GM20431 (cell line): ENCODE data around the gene C3orf52.
"Not testable (repeated sequence)": the region's sequence is repeated elsewhere in the genome, so short reads cannot be mapped to it uniquely, and the experiment has no call there.

Experiments
- in situ Hi-C: fragments of 300-500 bp; cut with MseI, MboI; formaldehyde crosslinking; loops from one replicate; pipeline ENCODE4 v1.15.0; 2020; ENCODE audit warnings: low sequenced_read_pairs; ENCODE audit not compliant: unreplicated experiment

C3orf52 gene

GRCh38 chr3:112086076-112086854, at the start of gene C3orf52:
Gene C3orf52, plus strand, starts transcription at chr3:112086389. Its CDS starts 19 bp downstream, at chr3:112086408.
- in situ Hi-C loops: no loop called here

GRCh38 chr3:112037194-112037593, 49.0 kb upstream of the C3orf52 start:
- in situ Hi-C loops: not testable (repeated sequence)

GRCh38 chr3:112038863-112039262, 47.3 kb upstream of the C3orf52 start:
- in situ Hi-C loops: no loop called here

- in situ Hi-C loops: no loop called here
Observed at GRCh38 chr3:112041321-112041720, 44.9 kb upstream of the C3orf52 start.

- in situ Hi-C loops: no loop called here
Observed at GRCh38 chr3:112042842-112043280, 43.3 kb upstream of the C3orf52 start.

GRCh38 chr3:112043621-112044201, 42.5 kb upstream of the C3orf52 start:
- in situ Hi-C loops: no loop called here

- in situ Hi-C loops: no loop called here
Observed at GRCh38 chr3:112046599-112046998, 39.6 kb upstream of the C3orf52 start.

GRCh38 chr3:112047264-112047663, 38.9 kb upstream of the C3orf52 start:
- in situ Hi-C loops: no loop called here

GRCh38 chr3:112048911-112049310, 37.3 kb upstream of the C3orf52 start:
- in situ Hi-C loops: no loop called here

- in situ Hi-C loops: no loop called here
Observed at GRCh38 chr3:112053229-112053628, 33.0 kb upstream of the C3orf52 start.

GRCh38 chr3:112056451-112056929, 29.7 kb upstream of the C3orf52 start:
- in situ Hi-C loops: no loop called here

GRCh38 chr3:112059497-112059896, 26.7 kb upstream of the C3orf52 start:
- in situ Hi-C loops: no loop called here

GRCh38 chr3:112061152-112061551, 25.0 kb upstream of the C3orf52 start:
- in situ Hi-C loops: no loop called here

GRCh38 chr3:112072387-112073060, 13.7 kb upstream of the C3orf52 start:
- in situ Hi-C loops: not testable (repeated sequence)

- in situ Hi-C loops: no loop called here
Observed at GRCh38 chr3:112074006-112074405, 12.2 kb upstream of the C3orf52 start.

GRCh38 chr3:112074616-112075497, 11.3 kb upstream of the C3orf52 start:
- in situ Hi-C loops: no loop called here

GRCh38 chr3:112078125-112079083, 7.8 kb upstream of the C3orf52 start:
- in situ Hi-C loops: no loop called here

GRCh38 chr3:112083239-112083638, 3.0 kb upstream of the C3orf52 start:
- in situ Hi-C loops: no loop called here
